ENCODE measurements around the gene IVNS1ABP.
"Not testable (repeated sequence)": the region's sequence is repeated elsewhere in the genome, so short reads cannot be mapped to it uniquely, and the experiment has no call there.

Gene IVNS1ABP

DNA sequence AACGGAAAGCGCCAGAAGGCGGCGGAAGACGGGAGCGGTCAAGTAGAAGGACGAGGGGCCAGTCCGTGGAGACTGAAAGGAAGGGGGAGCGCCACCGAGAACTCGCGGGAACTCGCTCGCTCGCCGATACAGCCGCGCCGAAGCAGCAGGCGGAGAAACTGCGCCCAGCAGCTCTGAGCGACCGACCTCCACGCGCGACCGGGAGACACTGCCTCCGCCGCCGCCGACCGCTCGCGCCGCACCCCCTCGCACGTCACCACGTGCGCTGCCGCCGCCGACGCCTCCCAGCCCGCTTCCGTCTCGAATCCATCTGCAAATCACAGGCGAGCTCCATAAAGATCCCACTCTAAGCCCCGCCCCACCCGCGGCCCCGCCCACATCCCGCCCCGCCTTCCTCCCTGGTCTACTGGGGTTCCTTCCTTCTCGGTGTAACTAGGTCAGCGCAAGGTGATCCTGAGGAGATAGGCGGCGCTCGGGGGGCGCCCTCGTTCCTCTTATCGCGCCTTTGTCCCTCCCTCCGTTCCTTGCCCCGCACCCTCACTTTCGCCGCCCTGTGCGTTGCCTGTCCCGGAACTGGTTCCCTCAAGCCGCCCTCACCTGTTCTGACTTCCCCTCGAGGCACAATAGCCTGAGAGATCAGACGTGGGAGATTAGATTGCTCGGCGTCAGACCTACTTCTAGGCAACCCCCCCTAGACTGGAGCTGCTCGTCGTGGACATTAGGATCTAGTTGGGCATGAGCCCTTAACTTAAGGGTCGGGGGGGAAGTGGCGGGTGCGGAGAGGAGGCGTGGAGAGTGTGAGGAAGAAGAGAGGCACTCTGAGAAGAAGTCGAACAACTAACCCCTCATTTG lies at the start of gene IVNS1ABP:
IVNS1ABP (minus strand) TSS at position 210 of the 852 bp plus-strand sequence. CDS start 7,750 bp downstream, outside the sequence.
- H3K4me3 ChIP-seq (ENCODE audit: low read depth, low read length), result peak within 1 kb of the TSS; percentile 97

GRCh38 chr1:185365951-185366350 lies 48.9 kb upstream of the IVNS1ABP start:
- no peak for DNase-seq (ENCODE audit: low read depth)
- H3K4me3 ChIP-seq (ENCODE audit: low read depth, low read length), result no peak overlapping the region

More for the DNA sequence above, at the start of gene IVNS1ABP:
- peak; percentile 67 for DNase-seq (ENCODE audit: low read depth)

GRCh38 chr1:185364528-185364927 lies 47.5 kb upstream of the IVNS1ABP start:
- DNase-seq (ENCODE audit: low read depth); H3K4me3 ChIP-seq (ENCODE audit: low read depth, low read length): not testable (repeated sequence)

DNA sequence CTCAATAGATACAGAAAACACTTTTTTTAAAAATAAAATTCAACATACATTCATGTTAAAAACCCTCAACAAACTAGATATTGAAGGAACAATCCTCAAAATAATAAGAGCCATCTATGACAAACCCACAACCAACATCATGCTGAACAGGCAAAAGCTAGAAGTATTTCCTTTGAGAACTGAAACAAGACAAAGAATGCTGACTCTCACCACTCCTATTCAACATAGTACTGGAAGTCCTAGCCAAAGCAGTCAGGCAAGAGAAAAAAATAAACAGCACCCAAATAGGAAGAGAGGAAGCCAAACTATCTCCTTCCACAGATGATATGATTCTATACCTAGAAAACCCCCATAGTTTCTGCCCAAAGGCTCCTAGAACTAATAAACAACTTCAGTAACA lies 46.2 kb upstream of the IVNS1ABP start:
- no peak for DNase-seq (ENCODE audit: low read depth)

DNA sequence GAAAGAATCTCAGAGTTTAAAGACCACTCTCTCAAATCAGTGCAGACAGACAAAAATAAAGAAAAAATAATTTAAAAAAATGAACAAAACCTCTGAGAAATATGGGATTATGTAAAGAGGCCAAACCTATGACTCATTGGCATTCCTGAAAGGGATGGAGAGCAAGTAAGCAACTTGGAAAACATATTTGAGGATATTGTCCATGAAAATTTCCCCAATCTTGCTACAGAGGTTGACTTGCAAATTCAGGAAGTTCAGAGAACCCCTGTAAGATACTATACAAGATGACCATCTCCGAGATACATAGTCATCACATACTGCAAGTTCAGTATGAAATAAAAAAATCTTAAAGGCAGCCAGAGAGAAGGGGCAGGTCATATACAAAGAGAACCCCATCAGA lies 43.7 kb upstream of the IVNS1ABP start:
- no peak overlapping the region for H3K4me3 ChIP-seq (ENCODE audit: low read depth, low read length)
- no peak for DNase-seq (ENCODE audit: low read depth)

More for the DNA sequence above, 46.2 kb upstream of the IVNS1ABP start:
- H3K4me3 ChIP-seq (ENCODE audit: low read depth, low read length), result no peak overlapping the region

GRCh38 chr1:185358957-185359356 lies 41.9 kb upstream of the IVNS1ABP start:
- no peak overlapping the region for H3K4me3 ChIP-seq (ENCODE audit: low read depth, low read length)
- no peak for DNase-seq (ENCODE audit: low read depth)

- H3K4me3 ChIP-seq (ENCODE audit: low read depth, low read length), result no peak overlapping the region
- DNase-seq (ENCODE audit: low read depth), result no peak
Observed at GRCh38 chr1:185355947-185356346, 38.9 kb upstream of the IVNS1ABP start.

- H3K4me3 ChIP-seq (ENCODE audit: low read depth, low read length), result no peak overlapping the region
- no peak for DNase-seq (ENCODE audit: low read depth)
Observed at GRCh38 chr1:185353124-185353523, 36.1 kb upstream of the IVNS1ABP start.

DNA sequence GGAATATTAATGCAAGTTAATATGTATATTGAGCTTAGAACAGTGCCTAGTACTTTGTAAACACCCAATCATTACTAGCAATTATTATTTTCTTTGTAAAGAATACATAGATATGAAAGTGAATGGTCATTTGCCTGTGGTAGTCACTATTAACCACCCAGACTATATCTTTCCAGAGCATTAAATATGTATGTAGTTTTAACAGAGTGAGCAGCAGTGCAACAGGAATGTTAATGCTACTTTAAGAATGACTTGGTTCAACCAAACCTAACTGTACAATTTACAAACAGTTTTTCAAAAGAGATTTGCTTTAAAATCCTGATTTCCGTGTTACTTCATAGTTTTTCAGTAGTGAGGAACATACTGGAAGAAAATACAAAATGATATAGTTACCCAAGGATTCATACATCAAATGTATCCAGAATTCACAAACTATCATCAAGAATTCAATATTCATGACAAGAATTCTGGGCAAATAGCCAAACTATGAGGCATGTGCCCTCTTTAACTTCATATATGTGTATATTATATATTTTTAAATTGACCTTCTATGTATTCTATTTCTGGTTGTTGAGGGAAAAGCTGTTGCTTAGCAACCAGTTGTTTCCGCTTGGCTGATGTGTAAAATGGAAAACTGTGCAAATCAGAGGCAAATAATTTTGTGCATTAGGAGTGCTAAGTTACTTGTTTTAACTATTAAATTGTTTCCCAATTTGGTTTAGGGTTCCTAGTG lies 34.9 kb upstream of the IVNS1ABP start:
- H3K4me3 ChIP-seq (ENCODE audit: low read depth, low read length), result no peak overlapping the region
- DNase-seq (ENCODE audit: low read depth), result no peak

DNA sequence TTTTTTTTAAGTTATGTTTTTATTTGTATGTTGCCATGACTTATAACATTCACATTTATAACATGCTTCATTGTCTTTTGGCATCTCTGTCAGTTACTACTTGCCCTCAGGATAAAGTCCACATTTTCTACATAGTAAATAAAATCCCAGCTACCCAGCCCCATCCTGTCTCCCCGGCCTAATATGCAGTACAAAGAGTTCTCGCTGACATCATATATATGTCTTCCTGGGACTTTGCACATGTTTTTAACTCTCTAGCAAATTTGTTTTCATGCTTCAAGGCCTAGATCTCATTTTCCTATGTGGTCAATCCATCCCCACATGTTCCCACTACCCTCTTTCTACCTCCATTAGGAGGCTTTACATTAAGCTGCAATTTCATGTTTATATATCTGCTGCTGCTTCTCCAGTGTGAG lies 33.0 kb upstream of the IVNS1ABP start:
- no peak for DNase-seq (ENCODE audit: low read depth)
- H3K4me3 ChIP-seq (ENCODE audit: low read depth, low read length), result no peak overlapping the region

DNA sequence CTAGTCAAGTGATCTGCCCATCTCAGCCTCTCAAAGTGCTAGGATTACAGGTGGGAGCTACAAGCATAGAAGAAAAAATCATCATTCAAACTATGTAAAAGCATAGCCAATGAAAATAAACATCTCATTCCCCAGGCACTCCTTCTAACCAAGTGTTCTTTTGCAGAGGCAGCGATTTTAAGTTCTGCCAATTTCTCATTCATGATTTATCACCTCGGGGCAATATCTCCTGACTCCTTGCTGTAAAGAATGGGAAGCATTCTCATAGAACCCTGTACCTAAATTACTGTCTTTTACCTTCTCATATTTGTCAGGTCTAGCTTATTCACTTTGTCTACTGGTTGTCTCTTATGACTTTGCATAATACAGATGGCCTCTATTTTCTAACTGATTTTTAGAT lies 32.5 kb upstream of the IVNS1ABP start:
- no peak overlapping the region for H3K4me3 ChIP-seq (ENCODE audit: low read depth, low read length)
- DNase-seq (ENCODE audit: low read depth), result no peak

DNA sequence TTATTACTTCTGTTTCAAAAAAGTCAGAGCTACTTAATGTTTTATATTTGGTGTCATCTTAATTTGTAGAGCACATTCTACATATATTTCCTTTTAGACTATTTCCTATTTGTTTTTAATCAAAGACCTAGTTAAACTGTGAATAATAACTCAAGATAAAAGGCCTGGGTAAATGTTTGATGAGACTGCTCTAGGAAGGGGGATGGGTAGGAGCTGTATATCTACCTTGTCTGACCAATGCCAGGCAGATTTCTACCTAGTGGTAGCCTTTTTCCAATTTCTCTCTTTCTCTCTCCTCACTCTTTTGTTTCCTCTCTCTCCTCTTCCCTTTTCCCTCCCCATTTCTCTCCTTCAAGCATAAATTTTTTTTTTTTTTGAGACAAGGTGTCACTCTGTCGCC lies 31.9 kb upstream of the IVNS1ABP start:
- H3K4me3 ChIP-seq (ENCODE audit: low read depth, low read length), result no peak overlapping the region
- no peak for DNase-seq (ENCODE audit: low read depth)

DNA sequence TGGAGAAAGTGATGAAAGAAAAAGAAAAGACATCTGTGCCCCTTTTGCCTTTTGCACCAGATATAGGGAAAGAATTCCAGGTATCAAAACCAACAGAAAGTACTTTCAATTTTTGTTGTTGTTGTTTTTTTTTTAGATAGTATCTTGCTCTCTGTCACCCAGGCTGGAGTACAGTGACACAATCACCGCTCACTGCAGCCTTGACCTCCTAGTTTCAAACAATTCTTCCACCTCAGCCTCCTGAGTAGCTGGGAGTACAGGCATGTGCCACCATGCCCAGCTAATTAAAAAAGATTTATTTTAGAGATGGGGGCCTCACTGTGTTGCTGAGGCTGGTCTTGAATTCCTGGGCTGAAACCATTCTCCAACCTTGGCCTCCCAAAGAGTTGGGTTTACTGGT lies 31.3 kb upstream of the IVNS1ABP start:
- no peak overlapping the region for H3K4me3 ChIP-seq (ENCODE audit: low read depth, low read length)
- no peak for DNase-seq (ENCODE audit: low read depth)

DNA sequence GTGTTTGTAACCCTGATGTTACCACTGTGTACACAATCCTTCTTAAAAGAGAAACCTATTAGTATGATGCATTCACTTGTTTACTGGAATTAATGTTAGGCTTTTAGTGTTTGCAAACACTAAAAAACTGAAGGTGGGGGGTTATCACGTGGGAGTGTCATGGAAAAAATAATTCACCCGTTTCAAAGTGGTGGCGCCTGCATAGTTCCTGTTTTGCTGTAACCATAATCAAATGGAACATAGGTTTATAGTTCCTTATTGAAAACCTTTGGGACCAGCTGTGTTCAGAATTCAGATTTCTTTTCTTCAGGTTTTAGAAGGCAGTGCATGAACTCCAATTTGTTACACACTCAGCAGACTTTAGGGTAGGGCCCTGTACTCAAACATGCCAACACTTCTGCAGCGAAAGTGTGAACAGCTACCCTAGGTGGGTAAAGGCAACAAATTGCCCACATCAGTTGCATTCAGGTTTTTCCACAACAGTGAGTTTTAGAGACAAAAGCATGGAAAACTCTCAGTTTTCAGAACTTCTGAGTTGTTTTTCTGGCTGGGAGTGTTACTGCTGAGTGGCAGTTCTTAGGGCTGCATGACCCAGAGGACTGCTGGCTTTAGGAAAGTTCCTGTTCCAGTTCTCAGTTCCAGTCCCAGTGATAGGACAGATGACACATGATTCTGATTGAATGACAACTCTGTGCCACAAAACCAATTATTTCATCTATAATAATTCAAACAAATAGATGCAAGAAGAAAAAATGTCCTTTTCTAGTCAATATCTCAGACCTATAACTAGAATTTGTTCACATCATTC lies 29.1 kb upstream of the IVNS1ABP start:
- H3K4me3 ChIP-seq (ENCODE audit: low read depth, low read length), result no peak overlapping the region
- no peak for DNase-seq (ENCODE audit: low read depth)

GRCh38 chr1:185343306-185343705 lies 26.3 kb upstream of the IVNS1ABP start:
- no peak for DNase-seq (ENCODE audit: low read depth)
- H3K4me3 ChIP-seq (ENCODE audit: low read depth, low read length), result no peak overlapping the region

DNA sequence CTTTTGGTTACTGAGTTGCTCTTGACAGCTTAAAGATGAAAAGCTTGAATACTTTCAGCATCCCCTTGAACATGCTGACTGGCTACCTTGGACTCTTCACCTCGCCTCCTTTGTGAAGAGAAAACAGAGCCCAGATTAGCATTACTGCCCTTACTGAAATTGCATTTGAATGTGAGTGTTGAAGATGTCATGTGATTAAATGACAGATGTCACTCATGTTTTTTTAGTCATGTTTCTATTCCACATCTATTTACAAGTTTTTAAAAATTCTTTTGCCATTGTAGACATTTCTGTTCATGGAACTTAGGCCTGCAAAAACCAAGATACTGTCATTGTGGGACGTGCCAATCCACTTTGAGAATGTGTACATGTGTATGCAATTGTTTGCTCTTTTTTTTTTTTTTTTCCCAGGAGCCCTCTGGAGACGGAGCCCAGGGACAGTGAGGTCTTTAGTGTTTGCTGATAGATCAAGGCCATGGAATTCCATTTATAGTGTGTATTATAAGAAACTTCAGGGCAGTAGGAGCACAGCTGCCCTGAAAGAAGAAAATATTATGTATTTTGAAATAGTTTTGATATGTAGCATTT lies 25.7 kb upstream of the IVNS1ABP start:
- no peak overlapping the region for H3K4me3 ChIP-seq (ENCODE audit: low read depth, low read length)

GRCh38 chr1:185342017-185342416 lies 25.0 kb upstream of the IVNS1ABP start:
- DNase-seq (ENCODE audit: low read depth), result no peak
- H3K4me3 ChIP-seq (ENCODE audit: low read depth, low read length), result no peak overlapping the region

More for the DNA sequence above, 25.7 kb upstream of the IVNS1ABP start:
- no peak for DNase-seq (ENCODE audit: low read depth)

DNA sequence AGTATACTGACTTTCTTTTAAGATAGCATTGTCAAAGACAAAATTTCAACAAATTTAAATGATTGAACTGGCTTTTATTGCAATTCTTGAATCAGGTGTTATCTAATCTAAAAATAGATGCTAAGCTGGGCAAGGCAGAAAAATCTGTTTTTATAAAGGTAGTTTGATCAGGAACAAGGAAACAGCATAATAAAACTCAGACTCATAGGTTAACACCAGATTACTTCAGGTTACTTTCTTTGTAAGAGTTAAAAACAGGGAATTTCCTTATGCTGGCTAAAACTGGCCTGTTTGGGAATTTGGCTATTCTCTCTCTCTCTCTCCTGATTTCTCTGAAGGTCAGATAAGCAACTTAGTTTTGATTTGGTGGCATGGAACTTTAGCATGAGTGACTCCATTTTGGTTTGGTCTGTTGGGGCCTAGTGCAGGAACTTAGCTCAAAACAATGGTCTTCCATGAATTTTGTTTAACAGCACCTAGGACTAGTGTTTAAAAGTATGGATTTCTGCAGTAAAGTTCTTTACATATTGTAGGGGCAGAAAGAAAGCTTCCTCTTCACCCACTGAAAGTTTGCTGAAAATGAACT lies 24.2 kb upstream of the IVNS1ABP start:
- H3K4me3 ChIP-seq (ENCODE audit: low read depth, low read length), result no peak overlapping the region
- no peak for DNase-seq (ENCODE audit: low read depth)
